Spinal cord (tissue), 10 donors: ENCODE data around the gene PPARGC1A. TPM values are rescaled to one million over a fixed set of nuclear protein-coding genes. Genes with fewer than 3 reads are reported as not detected.

Experiments
- DNase-seq, 6 donors: peaks; one replicate each; pipeline versions ENCODE4 v3.0.0 to v3.0.0-alpha.2; 2013 to 2015; ENCODE audit warnings: low spot score in 6 of 6, low read depth in 4 of 6
- H3K27ac ChIP-seq: one replicate; pipeline ENCODE4 v1.5.1; 2013; ENCODE audit warnings: low read depth, low read length, control low read depth
- H3K27me3 ChIP-seq: one replicate; pipeline ENCODE4 v1.6.1; 2013; ENCODE audit warnings: low read length; ENCODE audit not compliant: control insufficient read depth, insufficient read depth
- H3K36me3 ChIP-seq: one replicate; pipeline ENCODE4 v1.6.1; 2013; ENCODE audit warnings: low read length; ENCODE audit not compliant: control insufficient read depth, insufficient read depth
- H3K4me1 ChIP-seq: one replicate; pipeline ENCODE4 v1.6.1; 2013; ENCODE audit warnings: low read length; ENCODE audit not compliant: control insufficient read depth, insufficient read depth
- H3K4me3 ChIP-seq: one replicate; pipeline ENCODE4 v1.5.1; 2013; ENCODE audit warnings: low read depth, low read length, control low read depth
- H3K9me3 ChIP-seq: one replicate; pipeline ENCODE4 v1.6.1; 2013; ENCODE audit warnings: low read length; ENCODE audit not compliant: control insufficient read depth, insufficient read depth
- WGBS: methylation state at CpG from one replicate; pipeline ENCODE4 v1.1.5; 2013; ENCODE audit warnings: missing lambda C conversion rate; ENCODE audit not compliant: insufficient coverage; 5-methylcytosine and 5-hydroxymethylcytosine counted together
- polyA plus RNA-seq, 2 donors: library from polyadenylated mRNA; unstranded; fragments of 120-200 nt; gene quantifications; one replicate each; pipeline ENCODE4 v1.2.1, GENCODE V29; 2013; ENCODE audit not compliant: insufficient read length in 2 of 2
- total RNA-seq, 2 donors: library from RNA; depleted of rRNA in 1 of 2; stranded (reverse); fragments of 120-200 nt in 1 of 2; fragments of >200 nt in 1 of 2; gene quantifications; one replicate each; pipeline versions ENCODE4 v1.2.3 to v1.2.4, GENCODE V29; 2013 to 2014
- donor health status: healthy.

The PPARGC1A gene
- total and polyA plus RNA-seq, 4 donors, result 12.2 to 18.9 (median 15.0) TPM

- H3K4me1 ChIP-seq, result no peaks in the 10 kb centered on the region
- no peak for DNase-seq
- no peak overlapping the region for H3K27ac ChIP-seq
- WGBS, result no CpG with 5 or more reads among the region's 5 CpGs
- H3K9me3 ChIP-seq, result no peaks in the 10 kb centered on the region
- H3K4me3 ChIP-seq, result no peak overlapping the region
- H3K27me3 ChIP-seq, result no peaks in the 10 kb centered on the region
- no peaks in the 10 kb centered on the region for H3K36me3 ChIP-seq
These were observed 101.4 kb downstream of the PPARGC1A start for GRCh38 chr4:23788460-23788859.

- no peaks in the 10 kb centered on the region for H3K27me3 ChIP-seq
- H3K27ac ChIP-seq, result no peak overlapping the region
- no peak overlapping the region for H3K4me3 ChIP-seq
- no peak for DNase-seq
- no peaks in the 10 kb centered on the region for H3K9me3 ChIP-seq
- H3K4me1 ChIP-seq, result no peaks in the 10 kb centered on the region
- 92% methylated on average over 2 of the region's 3 CpGs for WGBS
- no peaks in the 10 kb centered on the region for H3K36me3 ChIP-seq
These were observed 101.8 kb downstream of the PPARGC1A start for GRCh38 chr4:23788027-23788426.

GRCh38 chr4:23782778-23783437 is 106.9 kb downstream of the PPARGC1A start:
- Histone ChIP-seq H3K9me3 (no peaks in the 10 kb centered on the region), H3K4me3 (no peak overlapping the region), H3K4me1 (no peaks in the 10 kb centered on the region), H3K27ac (no peak overlapping the region), H3K27me3 (no peaks in the 10 kb centered on the region), H3K36me3 (no peaks in the 10 kb centered on the region)
- WGBS, result 40% methylated on average over 1 of the region's 6 CpGs
- no peak for DNase-seq

GRCh38 chr4:23779839-23780238 is 110.0 kb downstream of the PPARGC1A start:
- Histone ChIP-seq H3K4me1 (no peaks in the 10 kb centered on the region), H3K9me3 (no peaks in the 10 kb centered on the region), H3K27ac (no peak overlapping the region), H3K27me3 (no peaks in the 10 kb centered on the region), H3K36me3 (no peaks in the 10 kb centered on the region), H3K4me3 (no peak overlapping the region)
- no peak for DNase-seq
- 87% methylated on average over 4 of the region's 7 CpGs for WGBS

- no peak overlapping the region for H3K27ac ChIP-seq
- no peaks in the 10 kb centered on the region for H3K36me3 ChIP-seq
- no peak for DNase-seq
- H3K27me3 ChIP-seq, result no peaks in the 10 kb centered on the region
- WGBS, result 86% methylated on average over 4 of the region's 6 CpGs
- H3K4me3 ChIP-seq, result no peak overlapping the region
- H3K4me1 ChIP-seq, result no peaks in the 10 kb centered on the region
- H3K9me3 ChIP-seq, result no peaks in the 10 kb centered on the region
These were observed 110.4 kb downstream of the PPARGC1A start for GRCh38 chr4:23779422-23779821.

GRCh38 chr4:23775694-23776093 is 114.2 kb downstream of the PPARGC1A start:
- Histone ChIP-seq H3K27ac (no peak overlapping the region), H3K27me3 (no peaks in the 10 kb centered on the region), H3K4me3 (no peak overlapping the region), H3K36me3 (no peaks in the 10 kb centered on the region), H3K9me3 (no peaks in the 10 kb centered on the region), H3K4me1 (no peaks in the 10 kb centered on the region)
- DNase-seq, result no peak

- Histone ChIP-seq H3K9me3 (no peaks in the 10 kb centered on the region), H3K36me3 (no peaks in the 10 kb centered on the region), H3K27ac (no peak overlapping the region), H3K4me3 (no peak overlapping the region), H3K27me3 (no peaks in the 10 kb centered on the region), H3K4me1 (no peaks in the 10 kb centered on the region)
- no peak for DNase-seq
- WGBS, result 60% methylated on average over 3 of the region's 5 CpGs
These were observed 114.9 kb downstream of the PPARGC1A start for GRCh38 chr4:23774909-23775308.

- Histone ChIP-seq H3K4me3 (no peak overlapping the region), H3K27ac (no peak overlapping the region), H3K4me1 (no peaks in the 10 kb centered on the region), H3K27me3 (no peaks in the 10 kb centered on the region), H3K9me3 (no peaks in the 10 kb centered on the region), H3K36me3 (no peaks in the 10 kb centered on the region)
- WGBS, result 33% methylated on average over 1 of the region's 2 CpGs
- no peak for DNase-seq
These were observed 115.8 kb downstream of the PPARGC1A start for GRCh38 chr4:23773884-23774636.

GRCh38 chr4:23770011-23770410 is 119.8 kb downstream of the PPARGC1A start:
- no peak for DNase-seq
- Histone ChIP-seq H3K4me1 (no peaks in the 10 kb centered on the region), H3K9me3 (no peaks in the 10 kb centered on the region), H3K27me3 (no peaks in the 10 kb centered on the region), H3K36me3 (no peaks in the 10 kb centered on the region), H3K27ac (no peak overlapping the region), H3K4me3 (no peak overlapping the region)
- no CpG with 5 or more reads among the region's 1 CpG for WGBS

- H3K4me3 ChIP-seq, result no peak overlapping the region
- no peaks in the 10 kb centered on the region for H3K9me3 ChIP-seq
- DNase-seq, result no peak
- no peaks in the 10 kb centered on the region for H3K4me1 ChIP-seq
- no peak overlapping the region for H3K27ac ChIP-seq
- H3K36me3 ChIP-seq, result no peaks in the 10 kb centered on the region
- H3K27me3 ChIP-seq, result no peaks in the 10 kb centered on the region
These were observed 120.4 kb downstream of the PPARGC1A start for GRCh38 chr4:23769406-23769805.
